Right atrium auricular region (tissue), 2 donors: ENCODE data around the gene F2. TPM values are rescaled to one million over a fixed set of nuclear protein-coding genes. Genes with fewer than 3 reads are reported as not detected.
"Not testable (repeated sequence)": the region's sequence is repeated elsewhere in the genome, so short reads cannot be mapped to it uniquely, and the experiment has no call there.

Experiments used
- DNase-seq: peaks from one replicate; pipeline ENCODE4 v3.0.0-alpha.2; 2019; ENCODE audit warnings: low spot score
- H3K27ac ChIP-seq, 2 donors: fragments of 200-600 bp; sonication (generic); 1 replicate in 1 of 2; 2 replicates in 1 of 2; pipeline ENCODE4 v1.5.1; 2016 to 2019
- H3K27me3 ChIP-seq, 2 donors: fragments of 200-600 bp; sonication (generic); one replicate each; pipeline versions ENCODE4 v1.5.1 to v1.6.0; 2017 to 2019
- H3K36me3 ChIP-seq: fragments of 200-600 bp; sonication (generic); one replicate; pipeline ENCODE4 v1.5.1; 2016
- H3K4me1 ChIP-seq, 2 donors: fragments of 200-600 bp; sonication (generic); one replicate each; pipeline versions ENCODE4 v1.5.1 to v1.6.0; 2017 to 2019
- H3K4me3 ChIP-seq, 2 donors: fragments of 200-600 bp; sonication (generic); 1 replicate in 1 of 2; 2 replicates in 1 of 2; pipeline ENCODE4 v1.5.1; 2017 to 2019; ENCODE audit warnings: mild to moderate bottlenecking in 1 of 2, moderate library complexity in 1 of 2
- H3K9me3 ChIP-seq, 2 donors: fragments of 200-600 bp; sonication (generic); one replicate each; pipeline ENCODE4 v1.5.1; 2019
- CTCF ChIP-seq, 2 donors: fragments of 200-600 bp; sonication (generic); IDR thresholded peaks; one replicate each; pipeline ENCODE4 v1.5.1; 2019; ENCODE audit warnings: antibody characterized with exemption in 2 of 2
- total RNA-seq, 2 donors: library from RNA; depleted of rRNA; stranded (reverse); fragments of >200 nt; gene quantifications; one replicate each; pipeline ENCODE4 v1.1.0, GENCODE V29; 2016

F2 gene
- not detected for total RNA-seq

- Histone ChIP-seq H3K27ac (no peak within 1 kb of the TSS), H3K27me3 (no peaks in the 10 kb centered on the region), H3K4me3 (no peak within 1 kb of the TSS), H3K9me3 (no peaks in the 10 kb centered on the region), H3K36me3 (no peaks in the 10 kb centered on the region), H3K4me1 (no peaks in the 10 kb centered on the region)
- no peak for TF ChIP-seq CTCF (IDR thresholded peaks at IDR 0.05)
- no peak for DNase-seq
Measured at GRCh38 chr11:46719048-46719542, at the start of gene F2. Gene F2, plus strand, starts transcription at chr11:46719213. Its CDS starts 23 bp downstream, at chr11:46719236.

GRCh38 chr11:46669711-46670139 is 49.3 kb upstream of the F2 start:
- Histone ChIP-seq H3K27ac (peak overlapping the region in 1 of 2 donors; percentile 22), H3K9me3 (no peaks in the 10 kb centered on the region)
- DNase-seq: no peak

GRCh38 chr11:46670521-46670920 is 48.5 kb upstream of the F2 start:
- Histone ChIP-seq H3K36me3 (peaks cover 66% of the 10 kb centered on the region), H3K27ac (peak overlapping the region in 1 of 2 donors; percentile 10), H3K4me1 (peaks cover 0 to 55% of the 10 kb centered on the region in 2 donors)
- H3K27me3 ChIP-seq, DNase-seq, H3K9me3 ChIP-seq, H3K4me3 ChIP-seq: not testable (repeated sequence)

More at GRCh38 chr11:46669711-46670139, 49.3 kb upstream of the F2 start:
- TF ChIP-seq CTCF (IDR thresholded peaks at IDR 0.05): peak in 1 of 2 donors; percentile 47
- Histone ChIP-seq H3K27me3 (no peaks in the 10 kb centered on the region), H3K36me3 (peaks cover 74% of the 10 kb centered on the region), H3K4me1 (peaks cover 0 to 55% of the 10 kb centered on the region in 2 donors), H3K4me3 (no peak overlapping the region)

GRCh38 chr11:46671958-46672315 is 47.1 kb upstream of the F2 start:
- H3K4me1 ChIP-seq: peaks cover 0 to 57% of the 10 kb centered on the region in 2 donors
- no peak for DNase-seq
- H3K27ac ChIP-seq: peak overlapping the region; percentile 86 to 88
- peaks cover 68% of the 10 kb centered on the region for H3K36me3 ChIP-seq
- H3K4me3 ChIP-seq: no peak overlapping the region
- TF ChIP-seq CTCF (IDR thresholded peaks at IDR 0.05): no peak
- no peaks in the 10 kb centered on the region for H3K27me3 ChIP-seq
- H3K9me3 ChIP-seq: no peaks in the 10 kb centered on the region

GRCh38 chr11:46672381-46672839 is 46.6 kb upstream of the F2 start:
- Histone ChIP-seq H3K4me3 (no peak overlapping the region), H3K36me3 (peaks cover 73% of the 10 kb centered on the region), H3K9me3 (no peaks in the 10 kb centered on the region), H3K27ac (peak overlapping the region; percentile 86 to 88), H3K4me1 (peaks cover 0 to 56% of the 10 kb centered on the region in 2 donors), H3K27me3 (no peaks in the 10 kb centered on the region)
- DNase-seq: no peak
- no peak for TF ChIP-seq CTCF (IDR thresholded peaks at IDR 0.05)

GRCh38 chr11:46673713-46674462 is 45.1 kb upstream of the F2 start:
- Histone ChIP-seq H3K27ac (peak overlapping the region; percentile 86 to 88), H3K36me3 (peaks cover 70% of the 10 kb centered on the region), H3K9me3 (no peaks in the 10 kb centered on the region), H3K27me3 (no peaks in the 10 kb centered on the region), H3K4me1 (peaks cover 0 to 58% of the 10 kb centered on the region in 2 donors), H3K4me3 (no peak overlapping the region)
- no peak for TF ChIP-seq CTCF (IDR thresholded peaks at IDR 0.05)
- no peak for DNase-seq
